Activated CD8-positive, alpha-beta memory T cell treated with anti-CD3 and anti-CD28 coated beads, Interleukin-2, amount 50 U/mL, for 4 hours (primary cell): Measurements from ENCODE around the gene FKRP.

Experiments used
- DNase-seq: peaks from one replicate; pipeline ENCODE4 v3.0.0-alpha.2; 2020

FKRP gene

GRCh38 chr19:46719629-46720502, 26.0 kb upstream of the FKRP start:
- DNase-seq: no peak

DNA sequence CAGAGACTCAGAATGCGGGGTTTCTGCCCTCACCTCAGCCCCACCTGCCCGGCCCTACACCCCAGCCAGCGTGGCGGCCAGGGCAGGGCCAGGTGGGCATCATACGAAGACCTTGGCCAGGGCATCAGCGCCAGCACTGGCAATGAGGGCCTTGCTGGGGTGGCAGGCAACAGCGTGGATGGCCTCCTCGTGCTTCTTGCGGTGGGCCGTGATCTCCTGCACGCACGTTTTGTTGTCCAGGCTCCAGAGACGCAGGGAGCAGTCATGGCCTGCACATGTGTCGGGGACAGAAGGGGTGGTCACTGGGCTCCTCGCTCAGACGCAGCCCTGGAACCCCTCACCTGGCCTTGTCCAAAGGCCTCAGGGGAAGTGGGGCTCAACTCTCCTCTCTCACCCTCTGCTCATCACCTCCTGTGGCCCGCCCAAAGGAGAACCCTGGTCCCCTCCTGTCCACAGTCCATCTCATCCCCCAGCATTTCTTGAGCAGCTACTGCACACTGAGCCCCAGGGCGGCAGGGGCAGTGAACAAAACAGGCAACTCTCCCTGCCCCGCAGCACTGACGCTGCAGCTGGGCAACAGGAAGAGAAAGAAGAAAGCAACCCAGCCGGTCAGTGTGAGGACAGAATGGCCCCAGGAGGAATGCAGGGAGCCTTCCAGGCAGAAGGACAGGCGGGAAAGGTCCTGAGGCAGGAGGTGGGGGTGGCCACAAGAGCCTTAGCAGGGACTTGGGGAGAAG, 25.2 kb upstream of the FKRP start:
- no peak for DNase-seq

- no peak for DNase-seq
These were observed 24.4 kb upstream of the FKRP start for GRCh38 chr19:46721269-46722003.

- no peak for DNase-seq
These were observed 23.9 kb upstream of the FKRP start for GRCh38 chr19:46722004-46722380.

GRCh38 chr19:46722421-46723022, 23.3 kb upstream of the FKRP start:
- no peak for DNase-seq

DNA sequence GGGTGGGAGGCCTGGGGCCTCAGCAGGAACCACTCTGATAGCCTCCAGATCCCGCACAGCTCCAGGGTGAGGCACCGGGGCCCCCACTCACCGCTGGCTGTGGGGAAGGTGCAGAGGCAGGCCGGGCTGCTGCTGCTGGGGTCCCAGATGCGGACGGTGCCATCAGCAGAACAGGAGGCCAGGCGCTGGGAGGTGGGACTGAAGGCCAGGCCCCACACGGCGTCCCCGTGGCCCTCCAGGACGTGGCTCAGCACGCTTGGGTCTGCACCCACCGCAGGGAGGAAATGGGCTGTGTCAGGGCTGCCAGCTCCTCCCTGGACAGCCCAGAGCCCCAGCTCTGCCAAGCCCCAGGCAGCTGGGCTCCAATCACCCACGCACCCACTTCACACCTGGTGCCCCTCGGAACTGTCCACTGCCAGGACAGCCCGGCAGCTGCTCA, 22.8 kb upstream of the FKRP start:
- DNase-seq: no peak

- no peak for DNase-seq
These were observed 22.4 kb upstream of the FKRP start for GRCh38 chr19:46723471-46723870.

DNA sequence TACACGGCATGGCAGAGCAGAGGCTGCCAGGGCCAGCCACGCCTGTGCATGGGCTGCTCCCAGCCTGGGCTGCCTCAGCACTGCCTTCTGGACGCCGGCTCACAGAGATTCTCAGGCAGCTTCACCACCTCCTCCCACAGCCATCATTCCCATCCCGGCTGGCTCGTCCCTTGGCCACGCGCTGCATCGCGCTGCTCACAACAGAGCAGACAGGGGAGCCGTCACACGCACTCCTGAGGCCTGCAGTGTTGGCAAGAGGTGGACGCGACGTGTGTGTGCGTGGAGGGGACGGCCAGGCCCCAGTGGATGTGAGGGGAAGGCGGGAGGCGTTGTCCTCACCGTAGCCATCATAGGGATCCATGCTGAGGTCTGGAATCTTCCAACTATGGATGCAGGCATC, 21.4 kb upstream of the FKRP start:
- no peak for DNase-seq

- no peak for DNase-seq
These were observed 20.6 kb upstream of the FKRP start for GRCh38 chr19:46725036-46725820.

DNA sequence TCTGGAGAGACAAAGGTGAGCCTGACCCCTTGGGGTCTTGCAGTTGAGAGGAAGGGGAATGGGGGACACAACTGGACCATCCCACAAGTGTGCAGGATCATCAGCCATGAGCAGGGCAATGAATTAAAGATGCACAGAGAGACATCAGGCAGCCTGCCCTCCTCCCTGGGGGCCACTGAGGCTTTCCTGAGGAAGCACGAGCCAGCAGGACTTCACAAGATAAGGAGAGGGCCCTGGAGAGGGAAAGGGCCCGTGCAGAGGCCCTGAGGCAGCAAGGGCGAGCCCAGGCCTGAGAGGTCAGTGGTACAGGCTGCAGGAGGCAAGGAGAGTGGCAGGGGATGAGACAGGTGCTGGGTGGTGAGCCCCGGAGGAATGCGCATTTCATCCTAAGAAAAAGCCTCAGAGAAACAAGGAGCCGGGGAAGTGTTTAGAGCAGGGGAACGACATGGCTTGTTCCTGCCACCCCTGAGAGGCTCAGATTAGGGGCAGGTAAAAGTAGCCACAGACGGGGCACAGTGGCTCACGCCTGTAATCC, 19.9 kb upstream of the FKRP start:
- DNase-seq: no peak

- no peak for DNase-seq
These were observed 19.3 kb upstream of the FKRP start for GRCh38 chr19:46726551-46726950.

- no peak for DNase-seq
These were observed 18.8 kb upstream of the FKRP start for GRCh38 chr19:46726971-46727501.

- no peak for DNase-seq
These were observed 18.1 kb upstream of the FKRP start for GRCh38 chr19:46727757-46728156.

- DNase-seq: no peak
These were observed 17.6 kb upstream of the FKRP start for GRCh38 chr19:46728208-46728607.

DNA sequence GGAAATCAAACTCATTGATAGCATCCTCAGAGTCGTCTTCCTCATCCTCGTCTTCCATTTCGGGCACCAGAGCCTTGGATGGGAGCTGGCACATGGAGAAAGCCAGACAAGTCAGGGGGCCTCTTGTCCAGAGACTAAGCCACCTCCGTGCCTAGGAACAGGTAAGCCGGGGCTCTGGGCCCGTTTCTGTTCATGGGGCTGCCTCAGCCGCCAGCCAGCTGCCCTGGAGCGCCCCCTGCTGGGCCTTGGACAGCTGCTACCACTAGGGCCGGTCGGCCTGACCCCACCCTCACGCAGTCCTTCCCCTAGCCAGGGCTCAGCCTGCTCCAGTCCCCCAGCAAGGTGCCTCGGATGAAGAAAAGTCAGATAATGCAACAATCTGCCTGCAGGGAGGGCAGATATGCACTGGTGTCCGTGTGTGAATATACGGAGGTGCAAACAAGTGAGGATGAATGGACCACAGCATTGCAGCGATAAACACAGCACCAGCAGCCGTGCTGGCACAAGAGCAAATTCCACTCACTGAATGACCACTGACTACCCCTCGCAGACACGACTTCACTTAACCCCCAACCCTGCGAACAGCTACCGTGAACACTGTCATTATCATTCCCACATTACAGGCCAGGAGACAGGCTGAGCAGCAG, 17.0 kb upstream of the FKRP start:
- peak; percentile 86 for DNase-seq

DNA sequence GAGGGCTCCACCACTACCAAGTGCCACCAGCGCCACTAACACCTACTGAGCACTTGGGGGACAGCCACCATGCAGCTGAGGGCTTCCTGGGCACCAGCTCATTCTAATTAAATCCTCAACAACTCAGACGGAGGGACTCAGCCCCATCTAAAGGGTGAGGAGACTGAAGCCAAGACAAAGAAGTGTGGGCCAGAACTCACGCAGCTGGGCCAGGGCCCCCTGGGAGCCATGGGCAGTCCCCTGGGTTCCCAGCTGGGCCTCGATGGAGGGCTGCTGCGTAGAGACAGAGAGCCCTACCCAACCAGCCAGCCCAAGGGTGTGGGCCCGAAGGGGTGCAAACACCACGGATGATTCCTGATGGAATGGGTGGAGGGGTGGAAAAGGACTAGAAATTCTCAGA, 16.2 kb upstream of the FKRP start:
- no peak for DNase-seq

DNA sequence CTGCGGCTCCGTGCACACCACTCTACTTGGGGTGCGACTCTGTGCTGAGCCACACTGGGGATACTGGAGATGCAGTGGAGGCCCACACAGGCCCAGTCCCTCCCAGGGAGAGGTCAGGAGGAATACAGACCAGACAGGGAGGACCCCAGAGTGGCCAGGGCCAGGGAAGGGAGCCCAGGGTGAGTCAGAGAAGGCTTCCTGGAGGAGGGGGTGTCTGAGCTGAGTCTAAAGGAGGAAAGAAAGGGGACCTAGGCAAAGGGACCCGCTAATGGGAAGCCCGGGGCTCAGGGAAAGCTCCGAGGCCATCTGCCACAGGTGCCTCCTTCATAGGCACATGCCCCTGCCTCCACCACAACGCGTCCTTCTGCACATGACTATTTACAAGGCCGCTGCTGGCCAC, 15.7 kb upstream of the FKRP start:
- no peak for DNase-seq

DNA sequence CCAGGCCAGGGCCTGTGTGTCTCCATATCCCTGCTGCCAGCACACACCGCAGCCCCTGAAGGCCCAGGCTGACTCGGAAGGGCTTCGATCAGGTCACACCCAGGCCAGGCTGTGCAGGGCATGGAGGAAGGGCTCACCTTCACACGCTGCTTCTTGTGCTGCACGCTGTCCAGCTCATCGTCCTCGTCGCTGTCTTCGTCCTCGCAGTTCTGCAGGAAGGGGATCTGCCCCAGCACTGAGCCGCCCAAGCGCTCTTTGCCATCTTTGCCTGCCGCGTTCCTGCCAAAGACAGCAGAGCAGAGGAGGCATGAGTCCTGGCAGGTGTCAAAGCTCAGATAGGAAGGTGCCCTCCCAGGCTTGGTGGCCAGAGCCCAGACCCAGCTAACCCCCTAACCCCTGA, 15.3 kb upstream of the FKRP start:
- no peak for DNase-seq

- no peak for DNase-seq
These were observed 14.8 kb upstream of the FKRP start for GRCh38 chr19:46731007-46731501.

DNA sequence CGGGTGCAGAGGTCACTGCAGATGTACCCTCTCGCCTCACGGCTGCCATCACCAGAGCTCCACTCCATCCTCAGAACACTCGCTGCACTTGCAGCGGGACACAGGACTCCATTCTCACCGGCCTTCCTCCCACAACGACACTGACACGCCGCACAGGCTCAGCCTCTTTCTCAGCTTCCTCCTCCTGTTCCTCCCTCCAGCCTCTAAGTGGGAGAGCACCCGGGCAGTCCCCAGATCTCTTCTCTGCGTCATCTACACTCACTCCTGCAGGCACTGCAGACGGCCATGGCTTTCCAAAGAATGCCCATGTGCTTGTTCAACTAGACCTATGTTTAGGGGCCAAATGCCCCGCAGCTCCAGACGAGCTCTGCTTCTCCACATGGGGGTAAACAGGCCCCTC, 14.3 kb upstream of the FKRP start:
- no peak for DNase-seq
